ENCODE measurements around the gene JOSD2.

The JOSD2 gene

DNA sequence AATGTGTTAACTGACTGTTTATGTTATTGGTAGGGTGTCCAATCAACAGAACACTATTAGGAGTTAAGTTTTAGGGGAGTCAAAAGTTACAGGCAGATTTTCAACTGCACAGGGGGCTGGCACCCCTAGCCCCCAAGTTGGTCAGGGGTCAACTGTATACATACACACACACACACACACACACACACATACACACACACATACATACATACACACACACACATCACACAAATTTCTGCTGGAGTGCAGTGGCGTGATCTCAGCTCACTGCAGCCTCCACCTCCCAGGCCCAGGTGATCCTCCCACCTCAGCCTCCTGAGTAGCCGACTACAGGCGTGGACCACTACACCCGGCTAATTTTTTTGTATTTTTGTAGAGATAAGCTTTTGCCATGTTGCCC lies 47.0 kb upstream of the JOSD2 start:
- H3K4me1 ChIP-seq (ENCODE audit: low read length), result no peaks in the 10 kb centered on the region
- no peaks in the 10 kb centered on the region for H3K9me2 ChIP-seq (replicated peaks; ENCODE audit: insufficient read depth, low read length)
- no peak overlapping the region for H3K27ac ChIP-seq (ENCODE audit: low read length)
- TF ChIP-seq EZH2 (optimal IDR thresholded peaks at IDR 0.05; ENCODE audit: low read depth, low read length) (no peak), EZH2phosphoT487 (IDR thresholded peaks at IDR 0.05; ENCODE audit: low read length) (no peak)
- TF ChIP-seq, protein P1, sequence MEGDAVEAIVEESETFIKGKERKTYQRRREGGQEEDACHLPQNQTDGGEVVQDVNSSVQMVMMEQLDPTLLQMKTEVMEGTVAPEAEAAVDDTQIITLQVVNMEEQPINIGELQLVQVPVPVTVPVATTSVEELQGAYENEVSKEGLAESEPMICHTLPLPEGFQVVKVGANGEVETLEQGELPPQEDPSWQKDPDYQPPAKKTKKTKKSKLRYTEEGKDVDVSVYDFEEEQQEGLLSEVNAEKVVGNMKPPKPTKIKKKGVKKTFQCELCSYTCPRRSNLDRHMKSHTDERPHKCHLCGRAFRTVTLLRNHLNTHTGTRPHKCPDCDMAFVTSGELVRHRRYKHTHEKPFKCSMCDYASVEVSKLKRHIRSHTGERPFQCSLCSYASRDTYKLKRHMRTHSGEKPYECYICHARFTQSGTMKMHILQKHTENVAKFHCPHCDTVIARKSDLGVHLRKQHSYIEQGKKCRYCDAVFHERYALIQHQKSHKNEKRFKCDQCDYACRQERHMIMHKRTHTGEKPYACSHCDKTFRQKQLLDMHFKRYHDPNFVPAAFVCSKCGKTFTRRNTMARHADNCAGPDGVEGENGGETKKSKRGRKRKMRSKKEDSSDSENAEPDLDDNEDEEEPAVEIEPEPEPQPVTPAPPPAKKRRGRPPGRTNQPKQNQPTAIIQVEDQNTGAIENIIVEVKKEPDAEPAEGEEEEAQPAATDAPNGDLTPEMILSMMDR (IDR thresholded peaks at IDR 0.05; ENCODE audit: low read length), result no peak
- H3K9me3 ChIP-seq (replicated peaks; ENCODE audit: insufficient read depth, low read length), result no peaks in the 10 kb centered on the region
- no peak overlapping the region for H2AFZ ChIP-seq (ENCODE audit: low read length)
- no peak overlapping the region for H3K4me3 ChIP-seq (ENCODE audit: low read length)
- no peaks in the 10 kb centered on the region for H3K36me3 ChIP-seq (replicated peaks; ENCODE audit: insufficient read depth, low read length)
- peaks cover 86% of the 10 kb centered on the region for H3K27me3 ChIP-seq (replicated peaks; ENCODE audit: insufficient read depth, low read length)
- H3F3A ChIP-seq (ENCODE audit: insufficient read depth, low read length), result no peaks in the 10 kb centered on the region
- no peaks in the 10 kb centered on the region for H3K79me2 ChIP-seq (ENCODE audit: low read length)
- no peak overlapping the region for H3K4me2 ChIP-seq (ENCODE audit: low read depth, low read length)
- H3K9ac ChIP-seq (ENCODE audit: low read length), result no peak overlapping the region
- H4K20me1 ChIP-seq (ENCODE audit: insufficient read depth, low read length), result no peaks in the 10 kb centered on the region
- DNase-seq, result no peak

GRCh38 chr19:50557009-50557613 lies 46.1 kb upstream of the JOSD2 start:
- no peaks in the 10 kb centered on the region for H3K4me1 ChIP-seq (ENCODE audit: low read length)
- H3K4me3 ChIP-seq (ENCODE audit: low read length), result no peak overlapping the region
- H3K9ac ChIP-seq (ENCODE audit: low read length), result no peak overlapping the region
- no peak overlapping the region for H2AFZ ChIP-seq (ENCODE audit: low read length)
- TF ChIP-seq EZH2 (optimal IDR thresholded peaks at IDR 0.05; ENCODE audit: low read depth, low read length) (no peak), EZH2phosphoT487 (IDR thresholded peaks at IDR 0.05; ENCODE audit: low read length) (no peak)
- TF ChIP-seq, protein P1 (IDR thresholded peaks at IDR 0.05; ENCODE audit: low read length), result no peak
- H3K27me3 ChIP-seq (replicated peaks; ENCODE audit: insufficient read depth, low read length), result peaks cover 89% of the 10 kb centered on the region
- no peaks in the 10 kb centered on the region for H3K9me3 ChIP-seq (replicated peaks; ENCODE audit: insufficient read depth, low read length)
- H3K36me3 ChIP-seq (replicated peaks; ENCODE audit: insufficient read depth, low read length), result no peaks in the 10 kb centered on the region
- no peak overlapping the region for H3K4me2 ChIP-seq (ENCODE audit: low read depth, low read length)
- no peaks in the 10 kb centered on the region for H3F3A ChIP-seq (ENCODE audit: insufficient read depth, low read length)
- no peak overlapping the region for H3K27ac ChIP-seq (ENCODE audit: low read length)
- H4K20me1 ChIP-seq (ENCODE audit: insufficient read depth, low read length), result no peaks in the 10 kb centered on the region
- H3K9me2 ChIP-seq (replicated peaks; ENCODE audit: insufficient read depth, low read length), result no peaks in the 10 kb centered on the region
- H3K79me2 ChIP-seq (ENCODE audit: low read length), result no peaks in the 10 kb centered on the region
- DNase-seq, result no peak

GRCh38 chr19:50556282-50557008 lies 45.5 kb upstream of the JOSD2 start:
- Histone ChIP-seq H2AFZ (ENCODE audit: low read length) (peak overlapping the region; percentile 89), H3K4me3 (ENCODE audit: low read length) (peak overlapping the region; percentile 63), H3K4me1 (ENCODE audit: low read length) (no peaks in the 10 kb centered on the region), H3K9me3 (replicated peaks; ENCODE audit: insufficient read depth, low read length) (no peaks in the 10 kb centered on the region), H3K27ac (ENCODE audit: low read length) (no peak overlapping the region), H3K9me2 (replicated peaks; ENCODE audit: insufficient read depth, low read length) (no peaks in the 10 kb centered on the region), H3K36me3 (replicated peaks; ENCODE audit: insufficient read depth, low read length) (no peaks in the 10 kb centered on the region), H3F3A (ENCODE audit: insufficient read depth, low read length) (no peaks in the 10 kb centered on the region), H3K27me3 (replicated peaks; ENCODE audit: insufficient read depth, low read length) (peaks cover 91% of the 10 kb centered on the region), H4K20me1 (ENCODE audit: insufficient read depth, low read length) (no peaks in the 10 kb centered on the region), H3K4me2 (ENCODE audit: low read depth, low read length) (peak overlapping the region; percentile 98), H3K79me2 (ENCODE audit: low read length) (no peaks in the 10 kb centered on the region), H3K9ac (ENCODE audit: low read length) (no peak overlapping the region)
- DNase-seq, result peak; percentile 43
- TF ChIP-seq, protein P1 (IDR thresholded peaks at IDR 0.05; ENCODE audit: low read length), result peak; percentile 86
- no peak for TF ChIP-seq EZH2phosphoT487 (IDR thresholded peaks at IDR 0.05; ENCODE audit: low read length)
